HEK293 (cell line): Measurements from ENCODE around the gene SP3.

Experiments
- CTCF ChIA-PET: fragments of 350-600 bp; formaldehyde crosslinking; extraction: SDS; loops from one replicate; lab custom pipeline; 2021; ENCODE audit warnings: antibody characterized with exemption; lab: Yijun Ruan, JAX
- POLR2A ChIA-PET: fragments of 300-600 bp; formaldehyde crosslinking; extraction: SDS; loops from one replicate; lab custom pipeline; 2020; ENCODE audit warnings: antibody characterized with exemption, inconsistent platforms; lab: Yijun Ruan, JAX
- H3K27ac ChIP-seq: fragments of 200-500 bp; sonication (Bioruptor generic); 2 replicates; pipeline ENCODE4 v1.5.1; 2014; ENCODE audit warnings: low read depth, low read length, control low read depth, inconsistent platforms; ENCODE audit errors: extremely low read depth
- H3K36me3 ChIP-seq, 2 experiments: fragments of 200-500 bp in 1 of 2; sonication (Bioruptor generic) in 1 of 2; 1 replicate in 1 of 2; 2 replicates in 1 of 2; pipeline ENCODE4 v1.5.1; 2014 to 2017; ENCODE audit warnings: inconsistent platforms in 2 of 2, low read length in 2 of 2; ENCODE audit not compliant: control insufficient read depth in 2 of 2, insufficient read depth in 1 of 2
- H3K4me1 ChIP-seq: fragments of 200-500 bp; sonication (Bioruptor generic); 2 replicates; pipeline ENCODE4 v1.5.1; 2014; ENCODE audit warnings: mild to moderate bottlenecking, low read length, inconsistent platforms; ENCODE audit not compliant: control insufficient read depth, insufficient read depth
- H3K4me3 ChIP-seq: 2 replicates; pipeline ENCODE4 v1.5.1; 2011; ENCODE audit warnings: low read depth, mild to moderate bottlenecking, control low read depth, low read length, moderate library complexity
- H3K9me3 ChIP-seq: fragments of 200-500 bp; sonication (Bioruptor generic); 2 replicates; pipeline ENCODE4 v1.5.1; 2014; ENCODE audit warnings: low read depth, low read length, inconsistent platforms; ENCODE audit not compliant: control insufficient read depth, insufficient read depth
- GLIS2 ChIP-seq: fragments of 450-650 bp; formaldehyde crosslinking; IDR thresholded peaks from 2 replicates; pipeline ENCODE4 v1.5.1; 2016; ENCODE audit warnings: missing biosample characterization, missing genetic modification characterization
- KLF9 ChIP-seq: fragments of 450-650 bp; formaldehyde crosslinking; IDR thresholded peaks from 2 replicates; pipeline ENCODE4 v1.5.1; 2016; ENCODE audit warnings: missing biosample characterization, missing genetic modification characterization, low read depth
- PRDM10 ChIP-seq: fragments of 450-650 bp; formaldehyde crosslinking; IDR thresholded peaks from 2 replicates; pipeline ENCODE4 v1.5.1; 2016; ENCODE audit warnings: missing biosample characterization, missing genetic modification characterization
- ZBTB11 ChIP-seq: fragments of 450-650 bp; formaldehyde crosslinking; conservative IDR thresholded peaks from 2 replicates; pipeline ENCODE4 v1.5.1; 2016; ENCODE audit warnings: low read depth, missing biosample characterization, missing genetic modification characterization
- ZBTB48 ChIP-seq: fragments of 450-650 bp; formaldehyde crosslinking; IDR thresholded peaks from 2 replicates; pipeline ENCODE4 v1.5.1; 2016; ENCODE audit warnings: missing biosample characterization, missing genetic modification characterization
- ZNF155 ChIP-seq: fragments of 450-650 bp; formaldehyde crosslinking; IDR thresholded peaks from 2 replicates; pipeline ENCODE4 v1.5.1; 2016; ENCODE audit warnings: missing biosample characterization, missing genetic modification characterization
- ZNF280C ChIP-seq: fragments of 450-650 bp; formaldehyde crosslinking; IDR thresholded peaks from 2 replicates; pipeline ENCODE4 v1.5.1; 2016; ENCODE audit warnings: missing biosample characterization, missing genetic modification characterization
- ZNF416 ChIP-seq: fragments of 450-650 bp; formaldehyde crosslinking; IDR thresholded peaks from 2 replicates; pipeline ENCODE4 v1.5.1; 2016; ENCODE audit warnings: missing biosample characterization, missing genetic modification characterization
- ZNF501 ChIP-seq: fragments of 450-650 bp; formaldehyde crosslinking; IDR thresholded peaks from 2 replicates; pipeline ENCODE4 v1.5.1; 2016; ENCODE audit warnings: missing biosample characterization, missing genetic modification characterization
- ZNF549 ChIP-seq: fragments of 450-650 bp; IDR thresholded peaks from 2 replicates; pipeline ENCODE4 v1.5.1; 2018; ENCODE audit warnings: missing biosample characterization, missing genetic modification characterization, mild to moderate bottlenecking, inconsistent platforms, moderate library complexity
- ZNF558 ChIP-seq: fragments of 450-650 bp; formaldehyde crosslinking; IDR thresholded peaks from 2 replicates; pipeline ENCODE4 v1.5.1; 2016; ENCODE audit warnings: missing biosample characterization, missing genetic modification characterization
- ZNF600 ChIP-seq: fragments of 450-650 bp; formaldehyde crosslinking; IDR thresholded peaks from 2 replicates; pipeline ENCODE4 v1.5.1; 2016; ENCODE audit warnings: missing biosample characterization, missing genetic modification characterization
- ZNF639 ChIP-seq: fragments of 450-650 bp; formaldehyde crosslinking; IDR thresholded peaks from 2 replicates; pipeline ENCODE4 v1.5.1; 2016; ENCODE audit warnings: missing biosample characterization, missing genetic modification characterization
- ZNF792 ChIP-seq: fragments of 450-650 bp; formaldehyde crosslinking; IDR thresholded peaks from 2 replicates; pipeline ENCODE4 v1.5.1; 2016; ENCODE audit warnings: missing biosample characterization, missing genetic modification characterization
- ZSCAN30 ChIP-seq: fragments of 450-650 bp; IDR thresholded peaks from 2 replicates; pipeline ENCODE4 v1.5.1; 2018; ENCODE audit warnings: missing biosample characterization, mild to moderate bottlenecking, missing genetic modification characterization, moderate library complexity
- ZSCAN5A ChIP-seq: fragments of 450-650 bp; formaldehyde crosslinking; IDR thresholded peaks from 2 replicates; pipeline ENCODE4 v1.5.1; 2016; ENCODE audit warnings: missing biosample characterization, missing genetic modification characterization

The SP3 gene

GRCh38 chr2:173941567-173941966 is 23.6 kb downstream of the SP3 start (continued):
- TF ChIP-seq PRDM10 (no peak), ZNF792 (tag by site-specific recombination) (no peak), ZSCAN5A (no peak)
- TF ChIP-seq, all 188 proteins: peak for 0

- Histone ChIP-seq H3K4me3 (no peak overlapping the region), H3K4me1 (peaks cover 6% of the 10 kb centered on the region)
Observed at GRCh38 chr2:173940208-173941020, 24.8 kb downstream of the SP3 start.

GRCh38 chr2:173938700-173939384 is 26.3 kb downstream of the SP3 start:
- Histone ChIP-seq H3K4me3 (no peak overlapping the region), H3K36me3 (no peaks in the 10 kb centered on the region), H3K9me3 (no peaks in the 10 kb centered on the region), H3K27ac (no peak overlapping the region), H3K4me1 (peaks cover 6% of the 10 kb centered on the region)
- ChIA-PET POLR2A (no interaction called here), CTCF (no interaction called here)
- no peak for TF ChIP-seq ZNF501 (tag by site-specific recombination)
- no peak for TF ChIP-seq ZNF600 (tag by site-specific recombination)
- no peak for TF ChIP-seq ZNF639 (tag by site-specific recombination)
- no peak for TF ChIP-seq GLIS2 (tag by site-specific recombination)
- TF ChIP-seq ZNF558 (tag by site-specific recombination) = no peak
- no peak for TF ChIP-seq ZNF416 (tag by site-specific recombination)
- no peak for TF ChIP-seq ZNF280C (tag by site-specific recombination)

More at GRCh38 chr2:173940208-173941020, 24.8 kb downstream of the SP3 start:
- CTCF ChIA-PET = interaction anchor here (0.6 kb wide), 2 partner anchors 27 to 1429 kb away, joined by 3 read pairs; no protein-coding TSS in a partner anchor
- H3K9me3 ChIP-seq = no peaks in the 10 kb centered on the region
- POLR2A ChIA-PET = interaction anchor here (0.6 kb wide), 1 partner anchor 401 kb away, joined by 3 read pairs; no protein-coding TSS in a partner anchor
- H3K27ac ChIP-seq = no peak overlapping the region
- no peaks in the 10 kb centered on the region for H3K36me3 ChIP-seq
- TF ChIP-seq KLF9 (tag by site-specific recombination) (no peak), ZBTB11 (tag by site-specific recombination) (no peak), ZSCAN30 (tag by site-specific recombination) (no peak), ZNF155 (no peak), ZBTB48 (tag by site-specific recombination) (no peak), ZNF549 (no peak)
